B cell (primary cell): ENCODE results near the gene CYP2A13.
"Not testable (repeated sequence)": the region's sequence is repeated elsewhere in the genome, so short reads cannot be mapped to it uniquely, and the experiment has no call there.

Experiments used
- EZH2 ChIP-seq: IDR thresholded peaks from 2 replicates; pipeline ENCODE4 v1.6.1; 2012; ENCODE audit warnings: borderline replicate concordance, low read depth, mild to moderate bottlenecking, moderate library complexity, low read length; ENCODE audit not compliant: insufficient read depth, poor library complexity, severe bottlenecking
- TF ChIP-seq, protein P1 (sequence below): fragments of 200-600 bp; IDR thresholded peaks from one replicate; pipeline ENCODE4 v1.8.0; 2022; ENCODE audit warnings: antibody characterized with exemption, mild to moderate bottlenecking

- TF ChIP-seq, protein P1, sequence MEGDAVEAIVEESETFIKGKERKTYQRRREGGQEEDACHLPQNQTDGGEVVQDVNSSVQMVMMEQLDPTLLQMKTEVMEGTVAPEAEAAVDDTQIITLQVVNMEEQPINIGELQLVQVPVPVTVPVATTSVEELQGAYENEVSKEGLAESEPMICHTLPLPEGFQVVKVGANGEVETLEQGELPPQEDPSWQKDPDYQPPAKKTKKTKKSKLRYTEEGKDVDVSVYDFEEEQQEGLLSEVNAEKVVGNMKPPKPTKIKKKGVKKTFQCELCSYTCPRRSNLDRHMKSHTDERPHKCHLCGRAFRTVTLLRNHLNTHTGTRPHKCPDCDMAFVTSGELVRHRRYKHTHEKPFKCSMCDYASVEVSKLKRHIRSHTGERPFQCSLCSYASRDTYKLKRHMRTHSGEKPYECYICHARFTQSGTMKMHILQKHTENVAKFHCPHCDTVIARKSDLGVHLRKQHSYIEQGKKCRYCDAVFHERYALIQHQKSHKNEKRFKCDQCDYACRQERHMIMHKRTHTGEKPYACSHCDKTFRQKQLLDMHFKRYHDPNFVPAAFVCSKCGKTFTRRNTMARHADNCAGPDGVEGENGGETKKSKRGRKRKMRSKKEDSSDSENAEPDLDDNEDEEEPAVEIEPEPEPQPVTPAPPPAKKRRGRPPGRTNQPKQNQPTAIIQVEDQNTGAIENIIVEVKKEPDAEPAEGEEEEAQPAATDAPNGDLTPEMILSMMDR, result not testable (repeated sequence)
- not testable (repeated sequence) for TF ChIP-seq EZH2
Measured at GRCh38 chr19:41045095-41045494, 43.2 kb upstream of the CYP2A13 start.
